Skin of body (tissue), 2 donors: ENCODE measurements around the gene BAG5. TPM values are rescaled to one million over a fixed set of nuclear protein-coding genes. Genes with fewer than 3 reads are reported as not detected.
A peak's percentile ranks its signal among the peaks of the same experiment; 100 is the strongest.

Source experiments
- DNase-seq: peaks from one replicate; lab custom pipeline; 2025; lab: John Stamatoyannopoulos, UW
- total RNA-seq: library from RNA; depleted of rRNA; stranded (reverse); fragments of >200 nt; gene quantifications from one replicate; pipeline ENCODE4 v1.2.3, GENCODE V29; 2014

The BAG5 gene
- total RNA-seq, 1 donor from 2014 or later: 26.2 TPM

DNA sequence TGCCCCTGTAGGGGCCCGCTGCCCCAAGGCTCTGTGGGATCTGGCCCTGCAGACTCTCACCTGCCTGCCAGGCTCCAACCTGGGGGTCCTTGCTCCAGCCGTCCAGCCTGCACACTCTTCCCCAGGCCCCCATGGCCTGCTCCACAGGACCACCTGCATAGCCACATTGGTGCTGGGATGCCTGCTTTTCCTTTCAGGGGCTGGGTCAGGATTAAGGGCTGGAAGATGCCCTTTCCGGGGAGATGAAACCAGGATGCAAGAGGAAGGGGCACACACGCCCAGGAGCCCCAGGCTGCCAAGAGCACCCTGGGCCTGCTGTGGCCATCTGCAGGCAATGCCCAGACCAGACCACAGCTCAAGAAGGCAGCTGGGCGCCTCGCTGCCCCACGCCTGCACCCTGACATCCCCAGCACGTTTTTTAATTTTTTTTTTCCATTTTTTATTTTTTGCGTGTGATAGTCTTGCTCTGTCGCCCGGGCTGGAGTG lies 15.0 kb downstream of the BAG5 start:
- DNase-seq: no peak

DNA sequence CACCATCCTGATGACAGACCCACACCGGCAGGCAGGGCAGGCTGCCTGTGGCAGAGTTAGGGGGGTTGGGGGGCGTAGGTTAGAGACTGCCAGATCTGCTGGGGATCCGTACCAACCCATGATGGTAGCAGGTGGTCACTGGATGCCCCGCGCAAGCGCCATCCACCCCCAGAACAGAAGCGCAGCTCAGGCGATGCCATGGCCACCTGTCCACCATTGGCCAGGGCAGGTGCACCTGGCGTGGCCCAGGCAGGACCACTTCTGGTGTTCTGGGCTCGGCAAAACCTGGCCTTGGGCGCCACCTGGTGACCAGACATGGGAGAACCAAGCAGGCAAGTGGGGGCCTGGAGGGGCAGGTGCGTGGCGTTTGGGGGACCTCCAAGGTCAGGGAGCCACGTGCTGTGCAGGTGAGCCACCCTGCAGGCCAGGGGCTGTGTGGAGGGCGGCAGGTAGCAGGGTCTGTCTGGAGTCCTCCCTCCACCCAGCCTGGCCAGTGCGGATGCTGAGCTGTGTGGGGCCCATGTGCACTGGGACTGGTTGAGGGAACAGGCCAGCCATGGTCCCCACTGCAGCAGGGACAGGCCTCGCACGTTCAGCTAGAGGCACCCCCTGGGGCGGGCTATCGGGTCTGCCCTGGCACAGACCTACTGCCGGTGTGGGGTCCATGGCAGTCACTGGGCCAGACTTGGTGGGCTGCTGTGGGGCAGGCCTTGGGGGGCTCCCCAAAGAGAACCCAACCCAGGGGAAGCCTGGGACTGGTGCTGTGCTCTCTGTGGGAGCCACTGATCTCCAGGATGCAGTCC lies 15.6 kb downstream of the BAG5 start:
- peak; percentile 45 for DNase-seq

DNA sequence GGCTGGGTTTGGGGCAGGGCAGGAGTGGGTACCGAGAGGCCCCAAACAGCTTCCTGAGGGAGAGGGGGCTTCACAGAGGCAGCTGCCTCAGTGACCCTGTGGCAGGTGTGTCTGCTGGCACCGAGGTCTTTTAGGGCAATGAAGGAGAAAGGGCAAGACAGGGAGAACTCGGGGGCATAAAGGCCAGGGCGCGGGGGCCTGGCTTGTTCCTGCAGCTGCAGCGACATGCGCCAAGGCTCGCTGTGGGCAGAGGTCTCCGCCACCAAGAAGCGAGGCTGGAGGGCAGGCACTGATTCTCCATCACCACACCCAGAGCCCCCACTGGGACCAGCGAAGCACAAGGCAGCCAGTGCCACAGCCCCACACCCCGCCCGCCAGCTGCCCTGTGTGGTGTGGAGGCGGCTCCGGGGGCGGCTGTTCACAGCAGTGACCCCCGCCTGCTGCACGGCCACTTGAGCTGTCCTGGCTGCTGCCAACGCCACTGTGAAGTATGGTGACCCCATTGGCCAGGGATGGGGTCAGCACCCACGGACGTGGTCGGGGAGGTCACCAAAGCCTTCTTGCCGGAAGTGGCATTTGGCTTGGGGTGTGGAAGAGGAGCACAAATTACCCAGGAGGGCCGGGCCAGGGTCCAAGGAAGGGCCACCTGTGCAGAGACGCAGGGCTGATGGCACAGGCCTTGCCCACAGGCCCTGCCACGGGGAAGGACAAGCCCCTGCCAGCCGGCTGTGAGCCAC lies 16.4 kb downstream of the BAG5 start:
- DNase-seq: no peak

DNA sequence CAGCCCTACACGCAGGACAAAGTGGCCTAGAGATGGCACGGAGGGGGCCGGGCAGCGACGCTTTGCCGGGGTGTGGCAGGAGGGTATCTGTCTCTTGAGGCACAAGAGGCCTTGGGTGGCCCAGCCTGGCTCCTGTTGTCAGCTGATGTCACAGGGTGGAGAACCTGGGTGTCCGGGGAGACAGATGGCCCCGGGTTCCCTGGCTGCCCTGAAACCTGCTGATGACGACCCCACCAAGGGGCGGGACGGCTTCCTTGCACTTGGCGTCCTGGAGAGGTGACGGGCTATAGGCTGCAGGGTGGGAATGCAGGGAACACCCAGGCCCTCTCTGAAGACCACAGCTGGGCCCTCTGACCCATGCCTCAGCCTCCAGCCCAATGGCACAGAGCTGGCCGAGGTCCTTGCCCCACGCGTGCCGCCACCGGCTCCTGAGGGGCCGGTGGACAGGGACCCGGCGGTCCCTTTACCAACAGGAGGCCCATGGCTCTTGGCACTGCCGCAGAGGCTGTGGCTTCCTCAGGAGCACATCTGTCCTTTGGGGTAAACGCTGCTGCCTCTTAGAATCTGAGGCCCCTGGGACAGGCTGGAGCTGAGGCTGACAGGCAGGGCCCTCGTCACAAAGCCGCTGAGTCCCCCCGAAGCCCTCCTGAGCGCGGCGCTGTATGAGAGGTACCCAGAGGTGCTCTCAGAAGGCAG lies 17.1 kb downstream of the BAG5 start:
- DNase-seq: no peak

DNA sequence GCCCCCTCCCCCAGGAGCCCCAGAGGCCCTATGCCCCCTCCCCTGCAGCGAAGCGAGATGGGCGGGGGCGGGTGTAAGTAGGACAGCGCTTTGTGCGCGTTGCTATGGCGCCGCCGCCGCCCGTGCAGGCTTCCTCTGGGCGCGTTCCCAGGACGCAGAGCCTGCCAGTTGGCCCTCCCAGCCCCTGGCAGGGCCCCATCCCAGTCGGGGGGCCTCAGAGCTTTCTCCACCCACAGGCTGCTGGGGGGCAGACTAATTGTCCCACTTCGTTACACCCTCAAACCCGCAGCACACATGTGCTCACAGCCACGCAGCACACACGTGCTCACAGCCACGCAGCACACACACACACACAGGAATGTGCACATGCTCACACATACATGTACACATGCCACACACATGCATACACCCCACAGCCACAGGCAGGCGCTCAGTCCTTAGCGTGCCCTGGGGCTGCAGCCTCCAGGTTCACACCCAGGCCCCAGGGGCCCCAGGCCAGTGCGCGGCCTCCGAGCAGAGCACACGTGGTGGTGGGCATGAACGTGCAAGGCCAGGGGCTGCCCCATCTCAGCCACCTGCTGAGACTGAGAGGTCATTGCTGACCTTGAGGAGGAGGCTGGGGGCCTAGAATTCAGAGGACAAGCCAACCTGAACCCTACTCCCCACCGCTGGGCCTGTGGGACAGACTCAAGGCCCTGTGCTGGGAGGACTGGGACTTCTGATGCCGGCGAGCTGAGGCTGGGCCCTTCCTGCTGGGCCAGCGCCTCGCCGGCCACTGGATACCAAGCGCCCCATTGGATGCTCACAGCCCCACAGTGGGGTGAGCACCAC lies 17.9 kb downstream of the BAG5 start:
- peak; percentile 61 for DNase-seq

DNA sequence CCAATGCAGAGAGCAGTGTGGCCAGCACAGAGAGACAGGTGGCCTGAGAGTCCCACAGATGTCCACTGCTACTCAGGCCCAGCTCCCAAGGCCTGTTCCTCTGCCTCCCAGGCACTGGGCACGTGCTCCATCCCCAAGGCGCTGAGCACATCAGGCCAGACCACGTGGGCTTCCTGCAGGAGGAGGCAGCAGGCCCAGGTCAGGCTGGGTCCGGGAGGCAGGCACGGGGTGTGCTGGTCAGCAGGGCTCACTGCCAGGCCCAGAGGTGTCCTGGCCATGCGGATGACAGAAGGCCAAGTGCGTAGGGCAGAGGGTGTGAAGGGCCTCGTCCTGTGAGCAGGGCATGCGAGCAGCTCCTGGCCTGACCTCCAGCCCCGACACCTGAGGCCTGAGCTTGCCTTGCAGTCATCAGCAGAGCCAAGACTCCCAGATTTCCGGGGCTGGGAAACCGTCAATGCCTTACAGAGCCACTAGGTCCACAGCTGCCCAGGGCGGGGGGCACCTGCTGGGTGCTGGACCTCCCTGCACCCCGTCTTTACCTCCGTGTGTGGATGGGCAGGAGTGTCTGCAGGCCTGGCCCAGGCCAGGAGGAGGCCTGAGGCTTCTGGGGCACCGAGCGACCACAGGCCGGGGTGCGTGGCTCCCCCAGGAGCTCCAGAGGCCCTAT lies 18.6 kb downstream of the BAG5 start:
- DNase-seq: no peak

DNA sequence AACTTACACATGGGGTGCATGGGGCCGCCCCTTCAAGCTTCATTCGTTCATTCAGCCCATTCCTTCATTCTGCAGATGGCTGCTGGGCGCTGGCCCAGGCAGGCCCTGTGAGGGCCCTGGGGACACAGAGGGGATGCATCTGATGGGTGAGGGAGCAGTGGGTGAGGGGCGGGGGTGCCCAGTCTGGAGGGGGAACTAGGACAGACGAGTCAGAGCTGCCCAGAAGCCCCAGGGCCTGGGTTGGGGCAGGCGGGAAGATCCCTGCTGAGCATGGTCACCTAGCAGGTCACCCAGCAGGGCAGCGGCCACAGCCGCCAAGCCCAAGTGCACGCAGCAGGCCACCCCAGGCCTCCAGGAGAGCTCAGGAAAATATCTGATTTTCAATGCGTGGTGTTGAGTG lies 19.3 kb downstream of the BAG5 start:
- no peak for DNase-seq

DNA sequence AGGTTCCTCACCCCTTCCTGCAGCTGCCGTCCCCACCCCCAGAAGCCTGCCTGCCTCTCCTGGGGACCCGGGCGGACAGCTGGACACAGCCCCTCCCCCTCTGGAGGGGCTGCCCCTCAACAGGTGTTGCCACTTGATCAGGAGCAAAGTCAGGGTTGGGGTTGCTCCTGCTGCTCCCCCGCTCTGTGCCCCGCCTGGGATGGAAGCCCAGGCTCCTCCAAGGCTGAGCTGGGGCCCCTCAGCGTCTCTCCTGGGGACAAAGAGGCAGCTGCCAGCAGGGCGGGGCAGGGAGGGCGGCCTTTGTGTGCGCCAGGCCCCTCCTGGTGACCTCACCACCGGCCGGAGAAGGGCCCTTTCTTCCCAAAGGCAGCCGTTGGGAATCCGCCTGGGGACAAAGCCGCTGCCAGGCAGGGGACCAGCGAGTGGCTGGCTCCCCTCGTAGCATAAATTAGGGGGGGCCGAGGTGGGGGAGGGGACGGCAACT lies 19.8 kb downstream of the BAG5 start:
- DNase-seq: peak; percentile 50

DNA sequence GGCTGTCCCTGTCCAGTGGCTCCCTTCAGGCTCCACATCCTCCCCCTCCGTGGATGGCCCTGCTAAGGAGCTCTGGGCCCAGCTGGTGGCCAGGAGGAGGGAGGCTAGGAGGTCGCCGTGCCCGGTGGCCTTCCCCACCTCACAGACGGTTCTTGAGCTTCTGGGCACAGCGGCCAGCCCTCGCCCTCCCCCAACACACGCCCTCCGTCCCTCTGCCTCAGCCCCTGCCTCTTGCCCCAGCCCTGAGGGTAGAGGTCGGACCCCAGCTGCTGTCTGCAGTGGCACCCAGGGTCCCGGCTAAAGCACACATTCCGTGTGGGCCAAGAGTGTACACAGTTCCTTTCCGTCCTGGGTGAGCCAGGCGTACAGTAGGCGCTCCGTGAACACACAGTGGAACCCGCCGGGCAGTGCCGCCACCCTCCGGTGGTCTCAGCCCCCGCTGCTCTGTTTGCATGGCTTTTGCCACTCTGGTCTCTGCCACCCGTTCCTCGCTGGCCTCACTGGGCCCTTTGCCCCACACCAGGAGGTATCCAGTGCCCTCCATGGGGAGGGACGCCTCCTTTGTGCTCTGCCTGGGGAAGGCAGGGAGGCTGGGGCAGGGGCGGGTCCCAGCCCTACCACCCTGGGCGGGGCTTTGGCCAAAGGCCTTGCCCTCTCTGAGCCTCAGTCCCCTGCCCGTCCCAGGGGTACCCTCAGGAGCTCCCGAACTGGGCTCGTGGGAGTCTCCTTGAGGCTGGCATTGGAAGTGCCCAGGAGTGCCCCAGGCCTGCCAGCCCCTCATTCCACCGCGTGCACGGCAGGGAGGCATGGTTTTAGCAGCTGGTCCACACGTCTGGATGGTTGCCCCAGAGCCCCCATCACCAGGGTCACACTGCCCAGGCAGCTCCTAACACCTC lies 20.5 kb downstream of the BAG5 start:
- DNase-seq: no peak

DNA sequence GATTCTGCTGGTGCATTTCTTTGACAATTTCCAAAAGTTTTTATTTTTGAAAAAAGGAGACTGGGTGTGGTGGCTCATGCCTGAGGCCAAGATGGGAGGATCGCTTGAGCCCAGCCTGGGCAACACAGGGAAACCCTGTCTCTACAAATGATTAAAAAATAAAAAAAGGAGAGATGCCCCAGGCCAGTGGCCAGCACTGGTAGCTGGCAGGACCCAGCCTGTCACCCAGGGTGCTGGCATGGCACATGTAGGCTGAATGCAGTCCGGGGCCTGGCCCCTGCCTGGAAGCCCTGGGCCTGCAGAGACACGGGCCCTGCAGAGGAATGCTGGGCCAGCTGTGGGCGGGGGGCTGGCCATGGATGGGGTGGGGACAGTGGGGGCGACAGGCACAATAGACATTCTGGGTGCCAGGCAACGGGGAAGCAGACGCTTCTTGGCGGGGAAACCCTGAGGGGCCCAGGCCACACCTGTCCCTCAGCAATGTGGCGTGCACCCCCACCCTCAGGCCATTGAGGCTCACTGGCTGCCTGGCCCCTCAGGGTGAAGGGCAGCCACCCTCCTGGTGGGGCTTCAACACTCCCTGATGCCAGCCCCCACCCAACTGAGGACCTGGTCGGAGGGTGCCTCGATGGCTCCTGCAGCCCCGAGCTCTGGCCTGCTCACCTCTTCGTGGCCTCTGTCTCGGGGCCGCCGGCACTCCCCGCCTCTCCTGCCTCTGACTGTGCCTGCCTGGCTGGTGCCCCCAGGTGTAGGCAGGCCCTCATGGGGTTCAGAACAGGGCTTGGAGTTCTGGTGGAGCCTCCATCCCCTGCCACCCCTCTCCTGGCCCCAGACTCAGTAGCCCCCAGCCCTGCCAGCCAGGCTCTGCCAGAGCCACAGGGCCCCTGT lies 21.4 kb downstream of the BAG5 start:
- DNase-seq: no peak

DNA sequence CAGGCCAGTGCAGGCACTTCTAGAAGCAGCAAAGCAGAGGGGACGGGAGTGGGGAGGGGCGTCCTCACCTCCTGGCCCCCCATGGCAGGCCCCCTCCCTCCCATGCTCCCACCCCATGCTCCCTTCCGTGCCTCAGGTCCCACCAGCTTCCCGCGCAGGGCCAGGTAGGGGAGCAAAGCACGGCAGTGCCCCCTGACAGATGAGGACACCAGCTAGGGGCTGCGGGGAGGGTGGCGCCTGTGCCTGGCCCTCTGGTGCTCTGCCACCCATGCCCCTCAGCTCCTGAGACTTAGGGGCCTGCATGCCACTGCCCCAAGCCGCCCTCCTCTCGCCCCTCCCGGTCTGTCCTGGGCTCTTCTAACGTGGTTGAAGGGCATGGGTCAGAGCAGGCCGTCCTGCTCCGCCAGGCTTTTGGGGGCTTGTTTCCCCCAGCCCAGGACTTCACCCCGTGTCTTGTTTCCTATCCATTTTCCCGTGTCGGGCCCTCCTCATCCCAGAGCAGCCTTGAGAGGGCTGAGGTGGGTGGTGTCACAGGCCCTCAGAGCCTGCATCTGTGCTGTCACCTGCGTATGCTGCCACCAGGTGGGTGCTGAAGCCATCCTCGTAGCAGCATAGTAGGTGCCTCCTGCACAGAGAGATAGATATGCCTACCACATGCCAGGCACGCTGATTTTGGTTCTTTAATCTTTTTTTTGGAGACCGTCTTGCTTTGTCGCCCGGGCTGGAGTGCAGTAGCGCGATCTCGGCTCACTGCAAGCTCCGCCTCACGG lies 23.2 kb downstream of the BAG5 start:
- no peak for DNase-seq

DNA sequence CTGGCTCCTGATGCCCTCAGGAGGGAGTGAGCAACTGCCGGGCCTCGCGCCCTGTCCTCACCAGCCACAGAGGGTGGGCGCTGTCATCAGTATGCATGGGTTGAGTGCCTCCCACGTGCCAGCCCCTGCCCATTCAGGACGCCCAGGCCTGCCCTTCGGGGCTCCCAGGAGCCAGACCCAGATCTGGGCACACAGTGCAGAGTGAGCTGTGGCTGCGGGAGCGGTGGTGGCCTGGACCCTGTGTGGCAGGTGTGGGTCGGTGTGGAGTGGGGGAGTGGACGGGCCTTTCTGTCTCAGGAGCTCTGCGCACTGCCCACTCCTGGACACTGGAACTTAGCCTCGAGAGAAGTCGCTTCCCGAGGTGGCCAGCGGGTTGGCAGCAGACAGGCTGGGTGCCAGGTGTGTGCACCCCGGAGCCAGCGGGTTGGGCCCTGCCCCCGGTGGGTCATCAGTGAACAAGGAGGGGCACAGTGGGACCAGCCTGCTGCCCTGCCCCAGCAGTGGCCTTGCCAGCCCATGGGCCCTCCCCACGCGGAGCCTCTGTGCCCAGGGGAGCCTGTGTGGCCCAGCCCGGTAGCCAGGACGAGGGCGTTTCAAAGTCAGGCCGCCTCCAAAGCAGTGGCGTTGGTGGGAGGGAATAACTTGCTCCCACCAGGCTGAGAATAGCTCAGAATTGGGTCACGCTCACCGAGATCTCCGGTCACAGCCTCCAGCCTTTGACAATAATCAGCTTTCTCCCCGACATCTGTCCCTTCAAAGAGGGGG lies 24.0 kb downstream of the BAG5 start:
- no peak for DNase-seq

DNA sequence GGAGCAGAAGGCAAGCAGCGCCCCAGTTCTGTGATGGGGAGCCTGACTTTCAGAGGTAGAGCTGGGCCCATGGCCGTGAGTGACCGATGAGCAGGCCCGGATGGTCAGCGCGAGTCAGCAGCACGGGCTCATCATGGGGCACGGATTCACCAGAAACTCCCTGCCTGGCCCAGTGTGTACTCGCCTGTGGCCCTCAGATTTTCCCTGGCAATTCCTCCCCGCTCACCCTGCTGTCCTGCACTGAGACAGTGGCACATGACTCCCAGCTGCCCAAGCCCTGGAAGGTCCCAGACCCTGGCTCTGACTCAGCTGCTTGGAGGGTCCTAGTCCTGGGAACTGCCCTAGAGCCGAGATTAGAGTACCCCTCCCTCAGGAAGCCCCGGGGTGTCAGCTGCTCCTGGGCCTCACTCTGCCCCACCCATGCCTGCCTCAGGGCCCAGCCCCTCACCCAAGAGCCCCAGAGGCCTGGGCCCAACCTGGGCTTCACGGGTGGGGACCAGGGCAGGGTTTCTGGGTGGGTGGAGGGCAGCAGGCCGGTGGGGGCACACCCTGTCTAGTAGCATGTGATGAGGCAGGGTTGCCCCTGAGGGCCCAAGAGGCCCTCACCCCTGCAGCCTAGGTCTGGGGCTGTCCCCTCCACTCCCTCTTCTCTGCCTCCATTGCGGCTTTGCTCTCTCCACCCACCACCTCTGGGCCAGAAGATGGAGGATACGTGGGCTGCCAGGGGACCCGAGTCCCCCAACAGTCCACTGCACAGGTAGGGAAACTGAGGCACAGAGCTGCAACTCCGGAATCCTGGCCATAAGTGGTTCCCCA lies 25.1 kb downstream of the BAG5 start:
- no peak for DNase-seq

DNA sequence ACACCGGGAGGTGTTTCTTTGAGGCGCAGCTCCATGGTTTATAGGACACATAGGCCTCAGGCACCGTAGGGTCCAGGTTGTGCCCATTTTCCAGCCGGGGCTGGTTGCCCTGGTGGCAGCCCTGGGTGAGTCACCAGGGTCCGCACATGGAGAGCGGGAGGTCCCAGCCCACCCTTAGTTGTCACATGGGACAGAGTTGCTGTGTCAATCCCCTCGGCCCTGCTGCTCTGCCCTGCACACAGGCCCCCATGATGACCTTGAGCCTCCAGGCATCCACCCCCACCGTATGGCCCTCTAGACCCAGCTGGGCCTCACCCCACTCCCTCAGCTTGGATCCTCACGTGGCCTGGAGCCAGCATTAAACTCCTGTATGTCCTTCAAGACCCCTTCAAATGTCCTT lies 25.8 kb downstream of the BAG5 start:
- no peak for DNase-seq

DNA sequence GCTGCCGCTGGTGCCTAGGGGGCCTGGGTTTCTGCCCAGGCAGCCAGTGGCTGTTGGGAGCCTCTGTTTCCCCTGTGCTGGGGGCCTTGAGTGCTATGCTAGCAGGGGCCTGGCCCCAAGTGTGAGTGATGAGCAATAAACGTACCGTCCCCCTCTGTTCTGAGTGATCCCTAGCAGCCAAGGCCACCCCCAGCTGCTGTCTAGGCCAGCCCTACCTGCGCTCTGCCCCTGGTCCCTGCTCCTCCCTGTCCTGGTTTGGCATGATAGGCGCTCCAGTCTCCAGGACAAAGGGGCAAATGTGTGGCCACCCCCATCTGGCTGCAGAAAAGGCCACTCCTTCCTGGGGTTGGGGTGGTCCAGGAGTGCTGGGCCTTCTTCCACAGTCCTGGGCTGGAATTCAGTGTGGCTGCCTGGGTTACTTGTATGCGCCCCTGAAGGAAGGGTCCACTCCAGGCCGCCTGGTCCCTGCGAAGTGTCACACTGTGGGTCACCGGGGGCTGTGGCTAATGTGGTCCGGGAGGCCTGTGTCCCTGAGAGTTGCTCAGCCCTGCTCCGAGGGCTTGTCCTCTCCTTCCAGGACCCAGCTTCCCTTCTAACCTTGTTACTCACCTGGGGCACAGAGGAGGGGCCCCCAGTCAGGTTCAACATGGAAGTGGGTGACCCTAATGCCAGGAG lies 26.4 kb downstream of the BAG5 start:
- DNase-seq: no peak
